Duodenal mucosa (tissue), 2 donors: Measurements from ENCODE around the gene TMEM272.
A peak's percentile ranks its signal among the peaks of the same experiment; 100 is the strongest.

ENCODE experiments used
- H3K27ac ChIP-seq: one replicate; pipeline ENCODE4 v1.7.0; 2013; ENCODE audit warnings: low read depth, low read length
- H3K27me3 ChIP-seq, 2 donors: one replicate each; pipeline ENCODE4 v1.7.0; 2013; ENCODE audit warnings: low read length in 2 of 2, control low read depth in 1 of 2; ENCODE audit not compliant: insufficient read depth in 2 of 2, control insufficient read depth in 1 of 2
- H3K36me3 ChIP-seq, 2 donors: one replicate each; pipeline ENCODE4 v1.7.0; 2013; ENCODE audit warnings: low read length in 2 of 2, control low read depth in 1 of 2; ENCODE audit not compliant: insufficient read depth in 2 of 2, control insufficient read depth in 1 of 2
- H3K4me1 ChIP-seq, 2 donors: one replicate each; pipeline ENCODE4 v1.7.0; 2013; ENCODE audit warnings: low read length in 2 of 2, control low read depth in 1 of 2; ENCODE audit not compliant: insufficient read depth in 2 of 2, control insufficient read depth in 1 of 2
- H3K4me3 ChIP-seq, 2 donors: one replicate each; pipeline ENCODE4 v1.7.0; 2013; ENCODE audit warnings: low read length in 2 of 2, low read depth in 1 of 2
- H3K9ac ChIP-seq, 2 donors: one replicate each; pipeline ENCODE4 v1.7.0; 2013; ENCODE audit warnings: low read length in 2 of 2, low read depth in 1 of 2
- H3K9me3 ChIP-seq, 2 donors: one replicate each; pipeline ENCODE4 v1.7.0; 2013; ENCODE audit warnings: low read length in 2 of 2, control low read depth in 1 of 2; ENCODE audit not compliant: control insufficient read depth in 1 of 2

The TMEM272 gene

DNA sequence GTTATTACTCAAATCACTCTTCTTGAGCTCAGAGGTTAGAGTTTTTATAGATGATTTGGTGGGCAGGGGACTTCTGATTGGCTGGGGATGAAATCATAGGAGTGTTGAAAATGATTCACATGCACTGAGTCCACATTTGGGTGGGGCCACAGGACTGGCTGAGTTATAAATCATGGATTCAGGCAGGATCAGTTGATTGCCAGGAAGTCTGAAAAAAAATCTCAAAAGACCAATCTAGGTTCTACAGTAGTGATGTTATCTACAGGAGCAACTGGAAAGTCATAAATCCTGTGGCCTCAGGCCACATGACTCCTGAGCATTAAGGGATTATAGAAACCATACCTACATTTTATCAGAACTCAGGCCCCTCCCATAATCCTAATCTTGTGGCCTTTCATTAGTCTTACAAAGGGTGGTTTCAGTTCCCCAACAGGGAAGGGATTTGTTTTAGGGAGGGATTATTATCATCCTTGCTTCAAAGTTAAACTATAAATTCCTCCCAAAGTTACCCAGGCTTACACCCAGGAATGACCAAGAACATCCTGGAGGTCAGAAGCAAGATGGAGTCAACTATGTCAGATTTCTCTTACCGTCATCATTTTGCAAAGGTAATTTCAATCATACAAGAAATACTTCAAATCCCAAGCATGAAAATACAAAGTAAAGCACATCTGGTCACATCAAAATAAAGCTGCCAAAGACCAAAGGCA is 11.2 kb upstream of the TMEM272 start:
- H3K4me1 ChIP-seq, result peaks cover 0 to 11% of the 10 kb centered on the region in 2 donors
- H3K9ac ChIP-seq, result no peak overlapping the region
- H3K27me3 ChIP-seq, result no peaks in the 10 kb centered on the region
- H3K9me3 ChIP-seq, result no peaks in the 10 kb centered on the region
- H3K36me3 ChIP-seq, result no peaks in the 10 kb centered on the region
- H3K4me3 ChIP-seq, result no peak overlapping the region
- H3K27ac ChIP-seq, result no peak overlapping the region

- H3K4me3 ChIP-seq, result no peak overlapping the region
- peaks cover 10 to 15% of the 10 kb centered on the region in 2 donors for H3K4me1 ChIP-seq
- H3K9ac ChIP-seq, result no peak overlapping the region
- no peaks in the 10 kb centered on the region for H3K9me3 ChIP-seq
- H3K27ac ChIP-seq, result no peak overlapping the region
- H3K36me3 ChIP-seq, result no peaks in the 10 kb centered on the region
- peaks cover 0 to 4% of the 10 kb centered on the region in 2 donors for H3K27me3 ChIP-seq
These were observed 4.4 kb upstream of the TMEM272 start for GRCh38 chr13:51849145-51850101.

DNA sequence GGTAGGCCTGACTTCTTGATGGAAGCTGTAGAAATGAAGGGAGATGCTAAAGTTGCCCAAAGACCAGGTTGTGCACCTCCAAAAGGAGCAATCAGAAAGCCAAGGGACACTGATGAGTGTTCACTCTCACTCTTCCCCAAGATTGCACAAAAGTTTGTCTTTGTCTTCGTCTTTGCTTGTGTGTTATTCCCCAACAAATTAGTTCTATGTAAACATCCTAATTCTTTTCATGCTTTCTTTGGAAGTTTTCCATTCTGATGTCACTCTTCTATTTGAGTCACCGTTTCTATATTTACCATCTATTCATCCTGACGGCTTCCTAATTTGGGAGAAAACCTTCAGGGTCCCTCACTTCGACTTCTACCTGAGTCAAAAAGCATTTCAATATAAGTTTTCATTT is 3.7 kb upstream of the TMEM272 start:
- H3K9ac ChIP-seq, result no peak overlapping the region
- no peaks in the 10 kb centered on the region for H3K36me3 ChIP-seq
- H3K27me3 ChIP-seq, result peaks cover 0 to 7% of the 10 kb centered on the region in 2 donors
- H3K27ac ChIP-seq, result no peak overlapping the region
- peaks cover 10 to 15% of the 10 kb centered on the region in 2 donors for H3K4me1 ChIP-seq
- H3K9me3 ChIP-seq, result no peaks in the 10 kb centered on the region
- H3K4me3 ChIP-seq, result no peak overlapping the region

- H3K36me3 ChIP-seq, result no peaks in the 10 kb centered on the region
- no peak overlapping the region for H3K9ac ChIP-seq
- H3K4me3 ChIP-seq, result no peak overlapping the region
- H3K27ac ChIP-seq, result no peak overlapping the region
- peaks cover 10 to 15% of the 10 kb centered on the region in 2 donors for H3K4me1 ChIP-seq
- H3K27me3 ChIP-seq, result peaks cover 0 to 7% of the 10 kb centered on the region in 2 donors
- H3K9me3 ChIP-seq, result no peaks in the 10 kb centered on the region
These were observed 1.8 kb upstream of the TMEM272 start for GRCh38 chr13:51846756-51847155.

- Histone ChIP-seq H3K9me3 (no peaks in the 10 kb centered on the region), H3K9ac (peak overlapping the region; percentile 22 to 67), H3K27me3 (peaks cover 0 to 7% of the 10 kb centered on the region in 2 donors), H3K36me3 (no peaks in the 10 kb centered on the region), H3K27ac (no peak overlapping the region), H3K4me3 (peak overlapping the region; percentile 73), H3K4me1 (peaks cover 10 to 15% of the 10 kb centered on the region in 2 donors)
These were observed 769 bp upstream of the TMEM272 start for GRCh38 chr13:51845574-51846318.

- H3K36me3 ChIP-seq, result no peaks in the 10 kb centered on the region
- H3K9me3 ChIP-seq, result no peaks in the 10 kb centered on the region
- peaks cover 10 to 19% of the 10 kb centered on the region in 2 donors for H3K4me1 ChIP-seq
- H3K27me3 ChIP-seq, result peaks cover 0 to 7% of the 10 kb centered on the region in 2 donors
- H3K4me3 ChIP-seq, result no peak overlapping the region
- no peak overlapping the region for H3K27ac ChIP-seq
- no peak overlapping the region for H3K9ac ChIP-seq
These were observed 1.4 kb downstream of the TMEM272 start for GRCh38 chr13:51843529-51843928.

DNA sequence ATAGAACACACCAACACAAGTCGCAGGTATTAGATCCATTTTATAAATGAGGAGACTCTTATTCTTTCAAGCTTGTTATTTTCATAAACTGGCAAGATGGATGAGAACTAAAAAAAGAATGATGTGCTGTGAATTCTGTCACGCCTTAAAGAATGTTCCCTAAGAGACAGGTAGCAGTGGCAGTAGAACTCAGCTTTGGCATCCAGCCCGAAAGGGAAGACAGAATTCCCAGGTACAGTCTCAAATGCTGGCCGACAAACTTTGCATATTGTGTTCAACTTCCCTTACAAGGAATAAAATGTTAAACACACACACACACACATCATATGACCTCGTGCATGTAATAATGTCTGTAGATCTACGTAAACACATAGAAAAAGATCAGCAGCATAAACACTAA is 3.2 kb downstream of the TMEM272 start:
- no peaks in the 10 kb centered on the region for H3K36me3 ChIP-seq
- H3K9ac ChIP-seq, result no peak overlapping the region
- peaks cover 10 to 19% of the 10 kb centered on the region in 2 donors for H3K4me1 ChIP-seq
- no peak overlapping the region for H3K27ac ChIP-seq
- no peak overlapping the region for H3K4me3 ChIP-seq
- H3K9me3 ChIP-seq, result no peaks in the 10 kb centered on the region
- peaks cover 0 to 7% of the 10 kb centered on the region in 2 donors for H3K27me3 ChIP-seq

DNA sequence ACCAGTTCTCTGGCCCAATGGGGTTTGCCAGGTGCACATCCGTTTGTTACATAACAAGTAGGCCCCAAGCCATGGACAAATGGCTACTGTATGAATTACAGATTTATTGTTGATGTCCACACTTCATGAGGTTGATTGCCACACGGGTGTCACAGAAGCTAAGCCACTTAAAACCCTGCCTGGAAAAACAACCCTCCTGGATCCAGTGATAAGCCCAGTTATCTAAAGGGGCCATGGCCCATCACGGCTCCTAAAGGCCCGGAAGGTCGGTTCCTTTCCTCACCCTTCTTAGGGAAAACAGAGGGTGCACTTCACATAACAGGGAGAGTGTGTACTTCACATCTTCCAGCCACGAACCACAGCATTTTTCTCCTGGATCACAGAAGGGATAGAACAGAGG is 4.1 kb downstream of the TMEM272 start:
- Histone ChIP-seq H3K9me3 (no peaks in the 10 kb centered on the region), H3K4me1 (peaks cover 8 to 17% of the 10 kb centered on the region in 2 donors), H3K27me3 (peaks cover 0 to 7% of the 10 kb centered on the region in 2 donors), H3K36me3 (no peaks in the 10 kb centered on the region), H3K4me3 (no peak overlapping the region), H3K27ac (no peak overlapping the region), H3K9ac (no peak overlapping the region)

- Histone ChIP-seq H3K36me3 (no peaks in the 10 kb centered on the region), H3K4me1 (peaks cover 0 to 8% of the 10 kb centered on the region in 2 donors), H3K27me3 (peaks cover 0 to 7% of the 10 kb centered on the region in 2 donors), H3K9ac (no peak overlapping the region), H3K9me3 (no peaks in the 10 kb centered on the region), H3K4me3 (no peak overlapping the region), H3K27ac (no peak overlapping the region)
These were observed 5.1 kb downstream of the TMEM272 start for GRCh38 chr13:51839711-51840540.
